GM19238 (cell line): ENCODE results near the gene SYNPO2.
"Not testable (repeated sequence)": the region's sequence is repeated elsewhere in the genome, so short reads cannot be mapped to it uniquely, and the experiment has no call there.

Experiments
- DNase-seq: peaks from one replicate; pipeline ENCODE4 v3.0.0; 2011; ENCODE audit warnings: low spot score; ENCODE audit not compliant: insufficient read length

SYNPO2 gene

DNA sequence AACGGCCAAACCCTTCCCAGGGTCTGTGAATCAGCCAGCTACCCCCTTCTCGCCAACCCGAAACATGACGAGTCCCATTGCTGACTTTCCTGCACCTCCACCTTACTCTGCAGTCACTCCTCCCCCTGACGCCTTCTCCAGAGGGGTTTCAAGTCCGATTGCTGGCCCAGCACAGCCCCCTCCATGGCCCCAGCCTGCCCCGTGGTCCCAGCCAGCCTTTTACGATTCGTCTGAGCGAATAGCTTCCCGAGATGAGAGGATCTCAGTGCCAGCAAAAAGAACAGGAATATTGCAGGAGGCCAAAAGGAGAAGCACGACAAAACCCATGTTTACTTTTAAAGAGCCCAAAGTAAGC lies 141.9 kb downstream of the SYNPO2 start:
- no peak for DNase-seq

DNA sequence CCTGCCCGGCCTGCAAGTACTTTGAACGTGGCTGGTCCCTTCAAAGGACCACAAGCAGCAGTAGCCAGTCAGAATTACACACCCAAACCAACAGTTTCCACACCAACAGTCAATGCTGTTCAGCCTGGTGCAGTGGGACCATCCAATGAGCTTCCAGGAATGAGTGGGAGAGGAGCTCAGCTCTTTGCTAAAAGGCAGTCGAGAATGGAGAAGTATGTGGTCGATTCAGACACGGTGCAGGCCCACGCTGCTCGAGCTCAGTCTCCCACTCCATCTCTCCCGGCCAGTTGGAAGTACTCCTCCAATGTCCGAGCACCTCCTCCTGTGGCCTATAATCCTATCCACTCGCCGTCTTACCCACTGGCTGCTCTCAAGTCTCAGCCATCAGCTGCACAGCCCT lies 142.6 kb downstream of the SYNPO2 start:
- DNase-seq, result no peak

DNA sequence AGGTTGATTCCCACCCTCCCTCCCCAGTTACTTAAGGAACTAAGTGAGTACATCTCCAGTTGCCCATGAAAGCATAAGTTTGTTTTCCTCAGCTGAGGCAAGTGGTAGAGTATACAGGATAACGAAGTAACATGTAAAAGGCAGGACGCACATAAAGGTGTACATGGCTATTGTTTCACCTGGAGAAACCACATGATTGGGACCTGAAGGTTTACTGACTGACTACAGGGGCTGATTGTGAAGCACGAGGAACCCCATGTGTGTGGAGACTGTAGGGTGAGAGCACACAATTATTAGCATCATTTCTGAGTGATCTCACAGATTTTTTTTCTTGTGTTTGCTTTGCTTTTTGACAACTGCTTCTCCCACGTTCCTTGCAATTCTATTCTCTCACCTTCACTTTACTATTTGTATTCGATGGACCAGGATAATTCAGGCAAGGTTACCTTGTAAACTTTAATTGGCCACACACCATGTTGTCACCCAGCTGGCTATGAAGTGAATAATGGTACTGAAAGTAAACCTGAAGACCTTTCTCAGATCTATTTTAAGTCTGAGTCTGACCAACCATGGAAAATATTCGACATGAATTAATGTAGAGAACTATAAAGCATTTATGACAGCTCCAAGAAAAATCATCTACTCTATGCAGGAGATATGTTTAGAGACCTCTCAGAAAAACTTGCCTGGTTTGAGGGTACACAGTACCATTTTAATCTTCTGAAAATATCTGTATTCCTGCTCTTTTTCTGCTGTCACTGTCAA lies 144.4 kb downstream of the SYNPO2 start:
- no peak for DNase-seq

DNA sequence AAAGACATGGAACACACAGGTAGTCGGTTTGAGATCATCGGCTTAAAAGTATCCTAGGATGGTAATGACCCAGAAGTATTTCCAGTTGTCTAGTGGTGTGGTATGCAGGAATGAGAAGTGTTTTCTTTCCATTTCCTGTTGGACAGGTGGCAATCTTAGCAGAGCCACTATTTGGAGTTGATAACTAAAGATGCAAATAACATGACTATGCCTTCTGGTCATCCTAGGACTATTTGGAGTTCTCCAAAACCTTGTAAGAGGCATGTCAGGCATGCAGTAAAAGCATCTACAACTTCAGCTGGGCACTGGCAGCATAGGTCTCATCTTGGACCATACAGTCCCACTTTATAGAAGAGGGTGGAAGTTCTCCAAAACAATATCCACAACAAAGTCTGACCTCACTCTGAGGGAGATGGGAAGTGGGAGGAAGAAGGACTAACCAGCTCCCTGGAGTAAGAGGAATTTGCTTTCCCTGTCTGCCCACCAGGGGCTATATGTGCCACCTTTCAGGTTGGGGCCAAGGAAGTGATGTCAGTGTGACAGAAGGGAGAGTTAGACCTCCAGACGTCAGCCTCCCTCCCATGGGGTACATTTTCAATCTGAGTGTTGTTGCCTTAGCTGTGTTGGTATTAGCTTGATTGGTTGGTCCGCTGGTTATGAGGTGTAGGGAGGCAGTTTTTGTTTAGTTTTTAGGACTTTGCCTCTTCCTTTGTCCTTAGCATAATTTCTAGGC lies 145.8 kb downstream of the SYNPO2 start:
- DNase-seq, result no peak

DNA sequence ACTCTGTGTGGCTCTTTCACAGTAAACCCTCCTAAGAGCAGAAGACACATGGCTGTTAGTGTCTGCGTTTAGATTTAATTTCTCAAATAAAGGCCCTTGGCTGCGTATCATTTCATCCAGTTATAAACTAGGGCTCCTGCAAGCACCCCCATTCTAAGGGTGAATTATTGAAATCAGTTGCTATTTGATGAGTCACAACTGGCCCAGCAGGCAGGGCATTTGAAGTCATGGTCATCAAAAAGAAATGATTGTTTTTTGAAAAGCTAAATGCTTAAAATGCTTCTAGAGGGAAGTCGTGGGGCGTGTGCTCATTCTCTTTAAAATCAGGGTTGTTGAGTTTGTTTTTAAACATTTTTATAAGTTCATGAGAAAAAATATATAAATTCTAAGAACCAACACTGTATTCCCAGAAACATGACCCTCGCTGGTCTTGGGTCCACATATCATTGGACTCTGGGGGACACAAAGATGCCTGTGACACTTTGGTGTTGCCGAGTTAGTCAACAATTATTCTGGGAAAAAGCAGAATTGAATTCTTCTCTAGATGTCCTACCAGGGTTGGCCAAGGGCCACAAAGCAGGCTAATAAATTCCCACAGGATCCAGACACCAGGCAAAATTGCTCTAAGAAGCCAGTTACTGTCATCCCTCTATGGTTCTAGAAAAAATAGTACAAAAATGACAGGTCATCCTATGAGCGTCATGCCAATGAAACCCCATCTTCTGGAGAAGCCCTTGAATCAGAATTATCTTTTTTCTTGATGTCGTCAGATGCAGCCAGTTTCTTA lies 147.5 kb downstream of the SYNPO2 start:
- no peak for DNase-seq

DNA sequence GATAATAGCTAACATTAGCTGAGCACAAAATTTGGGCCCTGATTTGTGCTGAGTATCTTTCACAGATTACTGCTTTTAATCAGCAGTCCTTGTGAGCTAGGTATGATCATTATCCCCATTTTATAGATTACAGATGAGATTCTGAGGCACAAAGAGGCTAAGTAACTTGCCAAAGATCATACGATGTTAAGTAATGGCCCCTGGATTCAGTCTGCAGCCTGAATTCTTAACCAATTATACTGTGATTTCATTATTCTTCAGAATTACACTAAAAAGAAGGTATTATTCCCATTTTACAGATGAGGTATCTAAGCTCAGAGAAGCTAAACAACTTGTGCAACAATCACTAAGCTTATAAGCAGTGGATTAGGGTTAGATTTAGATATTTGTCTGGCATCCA lies 149.1 kb downstream of the SYNPO2 start:
- DNase-seq, result no peak

DNA sequence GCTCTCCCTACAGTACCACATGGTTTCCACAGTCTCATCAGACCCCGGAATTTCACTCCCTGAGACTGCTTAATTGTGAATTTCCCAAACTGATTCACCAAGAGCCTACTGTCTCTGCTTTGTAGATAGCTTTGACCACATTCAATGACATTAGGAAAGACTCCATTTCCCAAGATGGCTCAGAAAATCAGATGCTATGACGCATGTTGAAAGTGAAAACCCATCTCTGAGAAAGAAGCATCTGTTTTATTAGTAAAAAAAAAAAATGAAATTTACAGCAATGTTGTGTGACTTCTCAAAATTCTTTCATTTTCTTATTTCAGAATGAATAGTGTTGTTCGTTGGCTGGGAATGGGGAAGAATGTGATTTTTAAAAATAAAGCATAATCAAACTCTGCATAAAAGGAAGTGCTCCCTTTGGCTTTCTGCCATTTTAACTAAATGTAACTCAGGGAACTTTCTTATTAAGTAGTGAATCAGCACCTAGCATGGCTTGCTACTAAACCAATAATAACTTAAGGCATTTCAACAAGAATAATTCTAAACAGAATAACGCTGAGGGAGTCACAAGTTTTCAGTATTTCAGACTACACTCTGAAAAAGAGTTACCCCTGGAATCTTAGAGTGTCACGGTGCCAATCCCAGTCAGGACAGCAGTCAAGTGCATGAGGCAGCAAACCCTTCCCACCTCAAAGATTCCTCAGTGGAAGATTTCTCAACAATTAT lies 149.6 kb downstream of the SYNPO2 start:
- no peak for DNase-seq

DNA sequence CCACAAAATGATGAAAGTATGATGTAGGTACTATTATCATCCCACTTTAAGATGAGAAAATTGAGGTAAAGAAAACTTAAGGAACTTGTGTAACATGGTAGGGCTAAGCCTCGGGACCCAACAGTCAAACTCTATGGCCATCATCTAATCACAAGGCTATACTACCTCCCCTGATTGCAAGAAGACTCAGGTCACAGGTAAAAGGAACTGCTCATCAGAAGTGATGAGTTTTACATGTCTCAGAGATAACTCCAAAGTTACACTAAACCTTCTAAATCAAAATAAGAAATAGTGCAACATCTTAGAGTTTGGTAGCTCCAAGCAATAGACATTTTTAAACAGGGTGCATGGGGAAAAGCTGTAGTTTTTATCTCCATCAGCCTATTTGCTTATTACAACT lies 150.5 kb downstream of the SYNPO2 start:
- DNase-seq, result no peak

DNA sequence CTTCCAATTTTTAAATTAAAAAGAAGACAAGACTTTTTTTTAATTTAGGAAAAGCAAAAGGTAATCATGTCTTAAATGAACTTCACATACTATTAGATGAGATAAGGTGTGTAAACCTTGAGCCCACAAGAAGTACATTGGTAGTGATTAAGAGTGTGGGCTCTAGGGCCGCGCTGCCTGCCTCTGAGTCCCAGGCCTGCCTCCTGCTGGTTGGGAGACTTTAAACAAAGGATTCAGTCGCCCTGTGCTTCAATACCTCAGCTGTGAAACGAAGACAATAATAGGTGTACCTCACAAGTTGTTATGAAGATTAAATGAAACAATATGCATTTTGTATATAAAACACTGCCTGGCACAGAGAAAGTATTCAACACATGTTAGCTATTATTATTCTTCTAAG lies 151.1 kb downstream of the SYNPO2 start:
- DNase-seq, result no peak

DNA sequence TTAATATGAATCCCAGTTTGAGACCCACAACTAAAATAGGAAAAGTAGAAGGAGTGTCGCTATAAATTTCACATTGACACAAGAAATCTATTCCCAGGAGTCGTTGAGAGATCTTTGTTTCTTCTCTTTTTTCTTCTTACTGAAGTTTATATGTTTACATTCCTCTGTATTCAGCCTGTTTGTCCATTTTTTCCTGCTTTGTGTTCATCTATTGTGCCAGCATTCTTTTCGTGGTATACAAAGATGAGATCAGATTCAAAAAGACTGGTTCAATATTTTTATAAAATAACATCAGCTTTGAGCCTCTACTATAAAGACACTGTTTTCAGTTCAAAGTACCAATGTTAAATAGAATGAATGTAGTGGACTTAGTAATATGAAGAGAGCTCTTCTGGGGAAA lies 151.6 kb downstream of the SYNPO2 start:
- DNase-seq, result no peak

DNA sequence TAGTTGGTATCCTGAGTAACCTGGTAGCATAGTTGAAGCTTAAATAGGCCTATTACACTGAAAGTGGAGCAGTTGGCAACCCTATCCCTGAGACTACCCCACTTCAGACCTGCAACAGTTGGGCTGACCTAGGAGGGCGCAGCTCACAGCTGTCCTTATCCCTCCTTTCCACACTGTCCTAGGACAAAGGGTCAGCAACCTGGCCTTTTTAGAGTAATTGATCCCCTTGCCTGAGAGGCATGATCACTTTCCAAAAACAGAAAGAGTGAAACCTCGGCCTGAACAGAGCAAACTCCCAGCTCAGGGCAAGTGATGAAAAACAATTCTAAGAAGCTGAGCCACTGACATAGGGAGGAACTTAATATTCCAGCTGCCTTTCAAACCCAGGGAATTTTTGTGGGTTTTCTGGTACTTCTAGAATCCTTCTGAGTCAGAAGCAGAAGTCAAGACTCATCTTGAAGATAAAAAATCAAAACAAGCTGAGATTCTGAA lies 152.1 kb downstream of the SYNPO2 start:
- no peak for DNase-seq

DNA sequence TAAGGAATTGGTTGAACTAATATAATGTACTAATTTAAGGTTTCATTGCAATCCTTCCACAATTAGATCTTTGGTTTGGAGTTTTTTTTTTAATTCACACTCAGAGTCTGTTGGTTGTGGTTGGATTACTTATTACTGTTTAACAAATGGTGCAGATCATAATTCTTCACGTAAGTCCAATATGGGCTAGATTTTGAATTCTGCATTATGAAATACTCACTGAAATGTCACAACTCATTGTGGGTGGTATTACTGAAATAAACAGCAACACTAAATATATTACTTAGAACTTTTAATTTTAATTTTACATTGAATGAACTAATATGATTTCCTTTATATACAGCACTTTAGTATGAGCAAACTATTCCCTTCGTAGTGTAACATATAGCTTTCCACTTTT lies 152.7 kb downstream of the SYNPO2 start:
- no peak for DNase-seq

DNA sequence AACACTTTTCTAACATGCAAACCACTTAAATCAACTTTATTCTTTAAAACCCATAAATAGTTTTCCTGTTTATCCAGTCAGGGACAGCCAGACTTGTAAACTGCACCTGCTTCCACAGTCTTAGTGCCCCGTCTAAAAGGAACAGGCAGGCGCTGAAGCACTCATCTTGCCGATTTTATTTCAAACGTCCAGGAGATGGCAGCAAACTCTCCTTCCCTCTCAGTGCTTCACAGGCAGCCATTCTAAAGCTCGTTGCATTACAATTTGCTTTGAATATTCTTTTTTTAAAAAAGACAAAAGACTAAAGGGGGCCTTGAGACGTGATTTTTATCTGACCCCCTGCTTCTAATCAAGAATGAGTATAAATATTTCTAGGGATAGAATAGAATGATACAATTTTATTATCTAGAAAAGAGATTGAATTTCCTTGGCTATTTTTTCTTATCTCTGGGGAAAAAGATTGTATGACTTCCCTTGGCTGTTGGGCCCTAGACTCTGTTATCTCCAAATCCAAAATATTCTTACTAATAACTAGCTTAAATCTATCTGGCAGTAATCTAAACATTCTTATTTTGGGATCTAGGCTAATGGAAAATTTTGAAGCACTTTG lies 153.4 kb downstream of the SYNPO2 start:
- DNase-seq, result peak; percentile 23

DNA sequence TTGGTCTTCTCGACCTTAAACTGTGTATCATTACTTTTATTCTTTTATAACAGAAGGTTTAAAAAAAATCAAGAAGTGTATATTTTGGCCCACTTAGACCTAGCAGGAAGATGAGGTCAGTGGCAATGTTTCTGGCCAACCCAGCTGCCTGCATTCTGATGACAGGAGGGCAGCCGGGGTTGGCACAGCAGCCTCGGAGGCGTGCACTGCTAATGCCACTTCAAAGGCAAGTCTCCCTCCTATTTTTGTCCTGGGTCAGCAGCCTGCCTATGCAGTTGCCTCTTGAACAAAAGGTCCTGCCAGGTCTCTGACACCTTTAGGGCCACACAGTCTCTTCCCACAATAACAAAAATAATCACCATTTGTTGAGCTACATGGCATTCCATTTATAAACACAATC lies 157.6 kb downstream of the SYNPO2 start:
- no peak for DNase-seq

DNA sequence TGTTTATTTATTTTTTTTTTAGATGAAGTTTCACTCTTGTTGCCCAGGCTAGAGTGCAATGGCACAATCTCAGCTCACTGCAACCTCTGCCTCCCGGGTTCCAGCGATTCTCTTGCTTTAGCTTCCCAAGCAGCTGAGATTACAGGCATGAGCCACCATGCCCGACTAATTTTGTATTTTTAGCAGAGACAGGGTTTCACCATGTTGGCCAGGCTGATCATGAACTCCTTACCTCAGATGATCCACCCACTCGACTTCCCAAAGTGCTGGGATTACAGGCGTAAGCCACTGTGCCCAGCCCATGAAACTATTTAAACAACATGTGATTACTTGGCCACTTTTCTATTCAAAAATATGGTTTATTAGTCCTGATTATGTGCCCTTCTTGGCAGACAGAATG lies 158.4 kb downstream of the SYNPO2 start:
- DNase-seq, result not testable (repeated sequence)

DNA sequence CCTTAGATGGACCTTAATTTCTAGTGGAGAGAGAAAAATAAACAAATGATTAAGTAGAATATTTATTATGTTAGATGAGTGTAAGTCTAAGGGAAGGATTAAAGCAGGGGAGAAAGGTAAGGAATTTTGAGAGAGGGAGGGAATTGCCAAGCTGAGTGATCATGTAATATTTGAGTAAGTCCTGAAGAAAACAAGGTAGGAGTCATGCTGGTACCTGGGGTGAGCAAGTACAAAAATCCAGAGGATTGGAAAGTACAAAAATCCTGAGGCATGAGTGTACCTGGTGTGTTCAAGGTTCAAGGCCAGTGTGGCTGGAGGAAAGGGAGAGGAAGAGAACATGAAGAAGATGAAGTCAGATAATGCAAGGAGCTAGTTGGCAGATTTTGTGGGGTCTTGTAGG lies 159.8 kb downstream of the SYNPO2 start:
- no peak for DNase-seq

DNA sequence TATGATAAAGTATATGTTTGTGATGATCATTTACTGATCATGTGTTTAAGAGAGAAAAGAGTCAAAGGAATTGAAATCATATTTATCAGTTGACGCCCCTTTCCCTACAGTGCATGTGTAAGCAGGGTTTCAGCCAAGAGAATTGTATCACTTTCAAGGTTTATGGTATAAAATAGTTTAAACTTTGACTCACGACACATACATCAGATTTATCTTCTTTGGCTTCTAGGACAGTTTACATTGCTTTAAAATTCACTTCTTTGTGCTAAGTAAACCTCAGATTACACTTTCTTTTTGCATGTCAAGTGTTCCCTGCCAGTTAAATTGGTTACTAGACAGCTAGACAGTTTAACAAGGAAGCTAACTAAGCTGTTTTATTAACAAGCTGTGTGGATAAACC lies 160.7 kb downstream of the SYNPO2 start:
- DNase-seq, result no peak

DNA sequence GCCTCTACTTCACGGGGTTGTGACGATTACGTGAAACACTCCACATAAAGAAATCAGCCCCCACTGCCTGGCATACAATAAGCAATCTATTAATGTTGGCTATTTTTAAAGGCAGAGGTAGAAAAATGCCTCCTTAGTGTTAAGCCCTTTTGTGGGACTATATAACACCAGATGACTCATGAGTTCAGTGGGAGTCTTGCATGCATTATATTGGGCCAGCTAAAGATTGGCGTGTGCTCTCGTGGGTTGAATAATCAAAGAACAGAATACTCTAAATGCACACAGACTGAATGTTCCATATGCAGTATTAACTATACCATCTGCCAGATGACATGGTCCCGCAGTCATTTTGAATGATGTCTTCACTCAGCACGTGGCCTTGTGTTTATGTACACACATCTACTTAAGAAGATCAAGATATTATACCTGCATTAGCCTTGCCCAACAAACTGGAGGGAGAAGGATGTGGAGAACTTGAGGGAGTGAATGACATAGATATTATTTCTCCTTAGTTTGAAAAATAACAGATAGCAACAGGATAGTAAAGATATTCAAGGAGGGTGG lies 162.0 kb downstream of the SYNPO2 start:
- no peak for DNase-seq

DNA sequence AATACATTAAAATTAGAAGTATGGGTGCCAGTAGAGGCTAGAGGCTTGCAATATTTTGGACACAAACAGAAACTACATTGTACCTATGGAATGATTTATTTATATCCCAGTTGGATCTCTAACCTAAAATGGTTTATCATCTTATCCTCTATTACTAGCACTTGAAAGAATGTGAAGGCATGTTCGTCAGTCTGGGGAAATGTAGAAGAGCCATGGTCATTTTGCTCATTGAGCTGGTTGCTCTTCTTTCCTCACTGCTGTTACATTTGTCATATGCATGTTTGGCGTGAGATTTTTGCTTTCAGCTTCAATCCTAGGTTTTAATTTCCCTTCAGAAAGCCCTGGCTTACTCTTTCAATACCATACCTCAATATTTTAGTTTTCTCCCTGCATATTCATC lies 164.6 kb downstream of the SYNPO2 start:
- no peak for DNase-seq

DNA sequence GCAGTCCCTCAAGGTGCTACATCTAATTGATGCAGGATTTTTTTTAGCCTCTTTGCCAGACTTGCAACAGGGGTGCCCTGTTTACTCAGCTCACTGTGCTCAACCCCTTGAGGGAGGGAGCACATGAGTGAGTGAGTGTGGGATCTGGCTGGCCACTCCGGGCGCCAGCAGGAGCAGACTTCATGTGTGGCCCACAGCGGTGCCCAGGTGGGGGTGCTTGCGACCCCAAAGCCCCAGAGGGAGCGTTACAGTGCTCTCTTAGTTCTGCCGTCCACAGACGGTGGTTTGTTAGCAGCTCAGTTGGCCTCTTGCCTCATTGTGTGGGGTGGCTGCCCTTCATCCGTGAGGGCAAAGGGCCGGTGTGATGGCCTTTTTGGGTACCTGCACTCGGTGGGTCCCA lies 165.3 kb downstream of the SYNPO2 start:
- no peak for DNase-seq

DNA sequence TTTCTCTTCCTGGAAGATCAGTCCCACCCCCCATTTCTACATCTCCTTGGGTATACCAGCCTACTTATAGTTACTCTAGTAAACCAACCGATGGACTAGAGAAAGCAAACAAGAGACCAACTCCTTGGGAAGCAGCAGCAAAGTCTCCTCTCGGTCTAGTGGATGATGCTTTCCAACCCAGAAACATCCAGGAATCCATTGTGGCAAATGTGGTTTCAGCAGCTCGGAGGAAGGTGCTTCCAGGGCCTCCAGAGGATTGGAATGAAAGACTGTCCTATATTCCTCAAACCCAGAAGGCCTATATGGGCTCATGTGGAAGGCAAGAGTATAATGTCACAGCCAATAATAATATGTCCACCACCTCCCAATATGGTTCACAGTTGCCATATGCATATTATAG lies 168.8 kb downstream of the SYNPO2 start:
- no peak for DNase-seq
